Calu3 (cell line): Measurements from ENCODE around the gene LIG1. TPM values are rescaled to one million over a fixed set of nuclear protein-coding genes. Genes with fewer than 3 reads are reported as not detected.
"Not testable (repeated sequence)": the region's sequence is repeated elsewhere in the genome, so short reads cannot be mapped to it uniquely, and the experiment has no call there.

Experiments used
- BruUV-seq: library from RNA; stranded (reverse); fragments of 400-500 nt; replicated peaks from 2 replicates; lab custom pipeline; 2021; lab: Mats Ljungman, UMichigan
- CTCF ChIA-PET: fragments of 300-600 bp; sonication (Branson Sonifier 250); formaldehyde crosslinking; loops from one replicate; lab custom pipeline; 2022; ENCODE audit warnings: antibody characterized with exemption; lab: Charles Lee
- DNase-seq: peaks from one replicate; pipeline ENCODE4 v3.0.0; 2022
- H3K27ac Mint-ChIP-seq: one replicate; pipeline ENCODE4 v1.8.0; 2022; ENCODE audit warnings: mixed read lengths; ENCODE audit not compliant: unreplicated experiment
- H3K27me3 Mint-ChIP-seq: one replicate; pipeline ENCODE4 v1.8.0; 2022; ENCODE audit warnings: mixed read lengths; ENCODE audit not compliant: unreplicated experiment
- H3K36me3 Mint-ChIP-seq: one replicate; pipeline ENCODE4 v1.8.0; 2022; ENCODE audit warnings: mild to moderate bottlenecking, moderate library complexity, mixed read lengths; ENCODE audit not compliant: insufficient read depth, unreplicated experiment
- H3K4me1 Mint-ChIP-seq: one replicate; pipeline ENCODE4 v1.8.0; 2022; ENCODE audit warnings: mild to moderate bottlenecking, low read depth, mixed read lengths; ENCODE audit not compliant: unreplicated experiment
- H3K4me3 Mint-ChIP-seq: one replicate; pipeline ENCODE4 v1.8.0; 2022; ENCODE audit warnings: mild to moderate bottlenecking, low read depth, moderate library complexity, mixed read lengths; ENCODE audit not compliant: unreplicated experiment
- H3K9me3 Mint-ChIP-seq: one replicate; pipeline ENCODE4 v1.8.0; 2022; ENCODE audit warnings: low read depth, mixed read lengths; ENCODE audit not compliant: unreplicated experiment
- CTCF ChIP-seq: fragments of 200-600 bp; IDR thresholded peaks from one replicate; pipeline ENCODE4 v1.8.0; 2022; ENCODE audit warnings: antibody characterized with exemption; ENCODE audit not compliant: unreplicated experiment
- intact Hi-C: fragments of 100-400 bp; cut with micrococcal nuclease; formaldehyde crosslinking; loops from one replicate; pipeline ENCODE4 v1.10.0; 2022; ENCODE audit not compliant: unreplicated experiment
- total RNA-seq: library from RNA; stranded (reverse); gene quantifications from 2 replicates; pipeline ENCODE4 v1.2.3, GENCODE V29; 2022

LIG1 gene
- total RNA-seq, 1 experiment from 2014 or later: 99.3 TPM

GRCh38 chr19:48090281-48090802 lies 79.8 kb downstream of the LIG1 start:
- no peak for DNase-seq
- no peak for TF ChIP-seq CTCF
- Mint-ChIP-seq H3K36me3 (no peaks in the 10 kb centered on the region), H3K4me1 (peaks cover 7% of the 10 kb centered on the region), H3K9me3 (peaks cover 10% of the 10 kb centered on the region), H3K27ac (no peak overlapping the region), H3K27me3 (peaks cover 78% of the 10 kb centered on the region), H3K4me3 (no peak overlapping the region)
- CTCF ChIA-PET: no interaction called here
- BruUV-seq: no TSS peak
- intact Hi-C loops: no loop called here

GRCh38 chr19:48088991-48089390 lies 81.2 kb downstream of the LIG1 start:
- H3K4me1 Mint-ChIP-seq, H3K27ac Mint-ChIP-seq, H3K4me3 Mint-ChIP-seq, CTCF ChIA-PET, DNase-seq, BruUV-seq, H3K9me3 Mint-ChIP-seq, H3K36me3 Mint-ChIP-seq, intact Hi-C loops: not testable (repeated sequence)
- peaks cover 84% of the 10 kb centered on the region for H3K27me3 Mint-ChIP-seq

- Mint-ChIP-seq H3K27me3 (peaks cover 69% of the 10 kb centered on the region), H3K27ac (no peak overlapping the region), H3K4me1 (peaks cover 7% of the 10 kb centered on the region), H3K9me3 (no peaks in the 10 kb centered on the region), H3K4me3 (no peak overlapping the region), H3K36me3 (no peaks in the 10 kb centered on the region)
- DNase-seq: no peak
- TF ChIP-seq CTCF: no peak
- no TSS peak for BruUV-seq
- CTCF ChIA-PET: interaction anchor here (1.2 kb wide), 1 partner anchor 8 kb away, joined by 3 read pairs; no protein-coding TSS in a partner anchor
- intact Hi-C loops: no loop called here
These were observed 84.0 kb downstream of the LIG1 start for GRCh38 chr19:48085904-48086864.

- CTCF ChIA-PET: interaction anchor here (0.5 to 1.2 kb wide), 2 partner anchors 9 to 1214 kb away, joined by 3 to 4 read pairs; no protein-coding TSS in a partner anchor
- Mint-ChIP-seq H3K9me3 (no peaks in the 10 kb centered on the region), H3K4me1 (peaks cover 3% of the 10 kb centered on the region), H3K27ac (no peak overlapping the region), H3K4me3 (no peak overlapping the region), H3K27me3 (peaks cover 66% of the 10 kb centered on the region), H3K36me3 (no peaks in the 10 kb centered on the region)
- DNase-seq: no peak
- TF ChIP-seq CTCF: no peak
- BruUV-seq: no TSS peak
- intact Hi-C loops: no loop called here
These were observed 85.1 kb downstream of the LIG1 start for GRCh38 chr19:48085076-48085475.
